Testis (tissue), 3 donors: Measurements from ENCODE around the gene HMG20B. TPM values are rescaled to one million over a fixed set of nuclear protein-coding genes. Genes with fewer than 3 reads are reported as not detected.
A peak's percentile ranks its signal among the peaks of the same experiment; 100 is the strongest.

Experiments
- DNase-seq: peaks from one replicate; pipeline ENCODE4 v3.0.0-alpha.2; 2019
- H3K27ac ChIP-seq, 2 donors: fragments of 200-600 bp; sonication (generic); one replicate each; pipeline ENCODE4 v1.5.1; 2019
- H3K27me3 ChIP-seq: fragments of 200-600 bp; sonication (generic); one replicate; pipeline ENCODE4 v1.5.1; 2019
- H3K36me3 ChIP-seq: fragments of 200-600 bp; sonication (generic); one replicate; pipeline ENCODE4 v1.5.1; 2017; ENCODE audit warnings: low read depth; ENCODE audit errors: missing control alignments
- H3K4me1 ChIP-seq: fragments of 200-600 bp; sonication (generic); one replicate; pipeline ENCODE4 v1.5.1; 2019
- H3K4me3 ChIP-seq, 2 donors: fragments of 200-600 bp; sonication (generic); one replicate each; pipeline ENCODE4 v1.5.1; 2017 to 2019
- H3K9me3 ChIP-seq: fragments of 200-600 bp; sonication (generic); one replicate; pipeline ENCODE4 v1.5.1; 2017
- POLR2A ChIP-seq: fragments of 450-650 bp; IDR thresholded peaks from one replicate; pipeline ENCODE4 v1.6.1; 2017; ENCODE audit warnings: antibody characterized with exemption, mild to moderate bottlenecking, moderate library complexity
- WGBS, 2 donors: methylation state at CpG; one replicate each; pipeline ENCODE4 v1.1.5; 2018; 5-methylcytosine and 5-hydroxymethylcytosine counted together
- intact Hi-C: fragments of 100-400 bp; cut with DNase I; formaldehyde crosslinking; loops from one replicate; pipeline ENCODE4 v1.15.1; 2023; ENCODE audit warnings: low total_unique reads
- polyA plus RNA-seq: library from polyadenylated mRNA; stranded (reverse); fragments of 350-450 nt; fragmentation: Illumina TruSeq; extraction: RNeasy Lipid Tissue Mini Kit (QIAGEN cat#74804); gene quantifications from one replicate; pipeline ENCODE4 v1.2.3, GENCODE V29; 2014; ENCODE audit warnings: low read depth, low replicate concordance; ENCODE audit not compliant: insufficient read depth
- total RNA-seq, 2 donors: library from RNA; depleted of rRNA; stranded (reverse); fragments of >200 nt; gene quantifications; one replicate each; pipeline ENCODE4 v1.2.3, GENCODE V29; 2016
- TF ChIP-seq, protein P1 (sequence below), 3 experiments: fragments of 450-650 bp in 2 of 3; fragments of 200-600 bp in 1 of 3; sonication (generic) in 1 of 3; IDR thresholded peaks; one replicate each; pipeline ENCODE4 v1.5.1; 2016 to 2019; ENCODE audit warnings: antibody characterized with exemption in 3 of 3, mild to moderate bottlenecking in 2 of 3, moderate library complexity in 1 of 3

The HMG20B gene
- total and polyA plus RNA-seq, 3 donors from 2014 or later: 66.2 to 129 (median 108) TPM

DNA sequence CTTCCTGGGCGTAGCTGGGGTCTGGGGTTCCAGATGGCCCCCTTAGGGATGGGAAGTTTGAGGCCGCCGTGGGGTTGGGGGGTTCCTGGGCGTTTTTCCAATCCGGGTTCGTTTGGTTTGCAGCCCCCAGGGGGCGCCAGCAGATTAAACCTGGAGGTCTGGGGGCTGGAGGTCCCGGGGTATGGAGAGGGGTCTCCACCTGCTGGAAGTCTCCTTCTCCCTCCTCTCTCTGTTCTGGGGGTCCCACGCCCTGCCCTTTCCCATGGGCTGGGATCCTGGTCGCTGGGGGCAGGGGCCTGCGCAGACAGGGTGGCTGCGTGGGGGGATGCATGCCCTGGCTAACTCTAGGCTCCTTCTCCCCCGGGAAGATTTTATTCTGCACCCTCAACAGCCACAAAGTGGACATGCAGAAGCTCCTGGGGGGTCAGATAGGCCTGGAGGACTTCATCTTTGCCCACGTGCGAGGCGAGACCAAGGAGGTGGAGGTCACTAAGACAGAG lies 13.4 kb downstream of the HMG20B start:
- H3K36me3 ChIP-seq: no peaks in the 10 kb centered on the region
- H3K9me3 ChIP-seq: no peaks in the 10 kb centered on the region
- TF ChIP-seq, protein P1, sequence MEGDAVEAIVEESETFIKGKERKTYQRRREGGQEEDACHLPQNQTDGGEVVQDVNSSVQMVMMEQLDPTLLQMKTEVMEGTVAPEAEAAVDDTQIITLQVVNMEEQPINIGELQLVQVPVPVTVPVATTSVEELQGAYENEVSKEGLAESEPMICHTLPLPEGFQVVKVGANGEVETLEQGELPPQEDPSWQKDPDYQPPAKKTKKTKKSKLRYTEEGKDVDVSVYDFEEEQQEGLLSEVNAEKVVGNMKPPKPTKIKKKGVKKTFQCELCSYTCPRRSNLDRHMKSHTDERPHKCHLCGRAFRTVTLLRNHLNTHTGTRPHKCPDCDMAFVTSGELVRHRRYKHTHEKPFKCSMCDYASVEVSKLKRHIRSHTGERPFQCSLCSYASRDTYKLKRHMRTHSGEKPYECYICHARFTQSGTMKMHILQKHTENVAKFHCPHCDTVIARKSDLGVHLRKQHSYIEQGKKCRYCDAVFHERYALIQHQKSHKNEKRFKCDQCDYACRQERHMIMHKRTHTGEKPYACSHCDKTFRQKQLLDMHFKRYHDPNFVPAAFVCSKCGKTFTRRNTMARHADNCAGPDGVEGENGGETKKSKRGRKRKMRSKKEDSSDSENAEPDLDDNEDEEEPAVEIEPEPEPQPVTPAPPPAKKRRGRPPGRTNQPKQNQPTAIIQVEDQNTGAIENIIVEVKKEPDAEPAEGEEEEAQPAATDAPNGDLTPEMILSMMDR (IDR thresholded peaks at IDR 0.05): peak in 2 of 3 experiments; percentile 27 to 54
- TF ChIP-seq POLR2A: no peak
- no peak overlapping the region for H3K4me3 ChIP-seq
- WGBS, 2 donors: 25% methylated on average over 16 of the region's 16 CpGs; no CpG with 5 or more reads in 1 of the 2 donors
- intact Hi-C loops: no loop called here
- no peaks in the 10 kb centered on the region for H3K27me3 ChIP-seq
- H3K27ac ChIP-seq: no peak overlapping the region
- H3K4me1 ChIP-seq: no peaks in the 10 kb centered on the region
- no peak for DNase-seq

GRCh38 chr19:3586707-3587346 lies 14.1 kb downstream of the HMG20B start:
- Histone ChIP-seq H3K4me3 (no peak overlapping the region), H3K4me1 (no peaks in the 10 kb centered on the region), H3K27ac (no peak overlapping the region), H3K9me3 (no peaks in the 10 kb centered on the region), H3K27me3 (no peaks in the 10 kb centered on the region), H3K36me3 (no peaks in the 10 kb centered on the region)
- intact Hi-C loops: no loop called here
- TF ChIP-seq, protein P1 (IDR thresholded peaks at IDR 0.05): no peak
- no peak for TF ChIP-seq POLR2A
- DNase-seq: no peak
- 43 to 52% methylated on average over 12 to 30 of the region's 31 CpGs for WGBS, 2 donors

DNA sequence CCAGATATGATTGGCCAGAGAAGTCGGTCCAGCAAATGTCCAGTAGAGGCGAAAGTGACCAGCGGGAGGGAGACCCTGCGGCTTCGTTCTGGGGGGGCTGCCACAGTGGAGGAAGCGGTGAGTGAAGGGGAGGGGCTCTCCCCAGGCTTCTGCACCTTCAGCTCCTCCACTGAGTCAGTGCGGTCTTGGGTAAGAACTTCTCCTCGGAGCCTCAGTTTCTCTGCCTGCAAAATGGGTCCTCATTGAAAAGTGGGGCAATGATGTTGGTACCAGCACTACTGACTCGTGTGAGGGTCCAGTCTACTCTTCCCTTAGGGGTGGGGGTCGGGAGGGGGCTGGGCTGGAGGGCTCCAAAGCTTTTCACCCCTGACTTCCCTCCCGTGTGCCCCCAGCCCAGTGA lies 16.7 kb downstream of the HMG20B start:
- Histone ChIP-seq H3K9me3 (no peaks in the 10 kb centered on the region), H3K27me3 (no peaks in the 10 kb centered on the region), H3K27ac (no peak overlapping the region), H3K4me1 (no peaks in the 10 kb centered on the region), H3K4me3 (no peak overlapping the region), H3K36me3 (no peaks in the 10 kb centered on the region)
- TF ChIP-seq POLR2A: no peak
- TF ChIP-seq, protein P1 (IDR thresholded peaks at IDR 0.05): no peak
- intact Hi-C loops: no loop called here
- WGBS, 2 donors: 88% methylated on average over 11 of the region's 11 CpGs
- DNase-seq: no peak

DNA sequence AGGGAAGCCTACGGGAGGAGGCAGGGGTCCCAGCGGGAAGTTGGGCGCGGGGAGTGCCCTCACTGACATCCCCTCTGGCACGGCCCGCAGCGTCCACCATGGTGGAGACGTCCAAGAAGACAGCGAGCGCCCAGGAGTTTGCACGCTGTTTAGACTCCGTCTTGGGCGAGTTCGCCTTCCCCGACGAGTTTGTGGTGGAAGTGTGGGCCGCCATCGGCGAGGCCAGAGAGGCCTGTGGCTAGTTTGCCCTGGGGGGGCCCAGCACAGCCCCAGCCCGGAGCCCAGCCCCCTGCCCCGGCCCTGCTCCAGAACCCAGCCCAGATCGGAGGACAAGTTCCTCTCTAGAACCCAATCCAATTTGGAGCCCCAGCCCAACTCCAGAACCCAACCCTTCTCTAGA lies 17.2 kb downstream of the HMG20B start:
- H3K4me3 ChIP-seq: no peak overlapping the region
- WGBS, 2 donors: 93 to 94% methylated on average over 13 to 22 of the region's 22 CpGs
- H3K27ac ChIP-seq: no peak overlapping the region
- H3K36me3 ChIP-seq: no peaks in the 10 kb centered on the region
- TF ChIP-seq, protein P1 (IDR thresholded peaks at IDR 0.05): no peak
- TF ChIP-seq POLR2A: no peak
- intact Hi-C loops: no loop called here
- no peak for DNase-seq
- no peaks in the 10 kb centered on the region for H3K9me3 ChIP-seq
- H3K4me1 ChIP-seq: no peaks in the 10 kb centered on the region
- no peaks in the 10 kb centered on the region for H3K27me3 ChIP-seq
